ENCODE measurements around the gene GPRIN2.
"Not testable (repeated sequence)": the region's sequence is repeated elsewhere in the genome, so short reads cannot be mapped to it uniquely, and the experiment has no call there.

Gene GPRIN2

GRCh38 chr10:46556515-46557318 is at the start of gene GPRIN2:
GPRIN2 (minus strand) TSS chr10:46556658; CDS start chr10:46550736, 5,922 bp downstream.
- no peak for TF ChIP-seq ZFX (IDR thresholded peaks at IDR 0.05)
- TF ChIP-seq CTCF (conservative IDR thresholded peaks at IDR 0.05), result no peak
- peak within 1 kb of the TSS; percentile 69 for H3K27ac ChIP-seq

- H3K27ac ChIP-seq, result not testable (repeated sequence)
These were observed 44.1 kb upstream of the GPRIN2 start for GRCh38 chr10:46600516-46600915.

- not testable (repeated sequence) for H3K27ac ChIP-seq
These were observed 41.3 kb upstream of the GPRIN2 start for GRCh38 chr10:46597616-46598246.

GRCh38 chr10:46596570-46596969 is 40.1 kb upstream of the GPRIN2 start:
- not testable (repeated sequence) for H3K27ac ChIP-seq

- not testable (repeated sequence) for H3K27ac ChIP-seq
These were observed 38.1 kb upstream of the GPRIN2 start for GRCh38 chr10:46594453-46595063.

- H3K27ac ChIP-seq, result not testable (repeated sequence)
These were observed 36.8 kb upstream of the GPRIN2 start for GRCh38 chr10:46593307-46593706.

GRCh38 chr10:46591053-46591452 is 34.6 kb upstream of the GPRIN2 start:
- H3K27ac ChIP-seq, result not testable (repeated sequence)

GRCh38 chr10:46589589-46589988 is 33.1 kb upstream of the GPRIN2 start:
- not testable (repeated sequence) for H3K27ac ChIP-seq

GRCh38 chr10:46588221-46588620 is 31.8 kb upstream of the GPRIN2 start:
- H3K27ac ChIP-seq, result not testable (repeated sequence)

- not testable (repeated sequence) for H3K27ac ChIP-seq
These were observed 31.1 kb upstream of the GPRIN2 start for GRCh38 chr10:46587546-46587945.

GRCh38 chr10:46585246-46585645 is 28.8 kb upstream of the GPRIN2 start:
- H3K27ac ChIP-seq, result not testable (repeated sequence)

GRCh38 chr10:46584196-46584595 is 27.7 kb upstream of the GPRIN2 start:
- not testable (repeated sequence) for H3K27ac ChIP-seq

GRCh38 chr10:46582568-46582967 is 26.1 kb upstream of the GPRIN2 start:
- not testable (repeated sequence) for H3K27ac ChIP-seq

- not testable (repeated sequence) for H3K27ac ChIP-seq
These were observed 25.5 kb upstream of the GPRIN2 start for GRCh38 chr10:46581997-46582396.

- H3K27ac ChIP-seq, result not testable (repeated sequence)
These were observed 22.9 kb upstream of the GPRIN2 start for GRCh38 chr10:46579378-46579777.

- H3K27ac ChIP-seq, result not testable (repeated sequence)
These were observed 22.2 kb upstream of the GPRIN2 start, which contains the start of gene SYT15 for GRCh38 chr10:46578474-46579178. SYT15 (plus strand) TSS chr10:46579128; CDS start chr10:46579169, 41 bp downstream.

- not testable (repeated sequence) for H3K27ac ChIP-seq
These were observed 21.4 kb upstream of the GPRIN2 start for GRCh38 chr10:46577624-46578473.

- not testable (repeated sequence) for H3K27ac ChIP-seq
These were observed 17.4 kb upstream of the GPRIN2 start for GRCh38 chr10:46573884-46574283.

- H3K27ac ChIP-seq, result not testable (repeated sequence)
These were observed 16.9 kb upstream of the GPRIN2 start for GRCh38 chr10:46573314-46573713.

Measured in C4-2B (cell line).